WTC11 (cell line): Measurements from ENCODE around the gene SSH3.

Experiments used
- CREM ChIP-seq: sonication (generic); formaldehyde crosslinking; IDR thresholded peaks from 2 replicates; pipeline ENCODE4 v1.8.1; 2022; ENCODE audit warnings: mild to moderate bottlenecking, missing genetic modification reagents, moderate library complexity
- FOXK1 ChIP-seq: sonication (generic); formaldehyde crosslinking; IDR thresholded peaks from 2 replicates; pipeline ENCODE4 v1.8.0; 2022; ENCODE audit warnings: mild to moderate bottlenecking, moderate library complexity, missing genetic modification reagents
- NFATC4 ChIP-seq: fragments of 250-450 bp; sonication (Bioruptor Pico); IDR thresholded peaks from 2 replicates; pipeline ENCODE4 v1.9.0; 2021; ENCODE audit warnings: mild to moderate bottlenecking
- TEAD4 ChIP-seq: sonication (generic); formaldehyde crosslinking; IDR thresholded peaks from 2 replicates; pipeline ENCODE4 v1.8.0; 2022; ENCODE audit warnings: mild to moderate bottlenecking, missing genetic modification reagents
- TP53 ChIP-seq: sonication (generic); formaldehyde crosslinking; IDR thresholded peaks from 2 replicates; pipeline ENCODE4 v1.8.1; 2023; ENCODE audit warnings: mild to moderate bottlenecking, missing genetic modification reagents
- ZNF121 ChIP-seq: sonication (generic); formaldehyde crosslinking; IDR thresholded peaks from 2 replicates; pipeline ENCODE4 v1.8.0; 2023; ENCODE audit warnings: missing genetic modification reagents
- ZNF219 ChIP-seq: sonication (generic); formaldehyde crosslinking; IDR thresholded peaks from 2 replicates; pipeline ENCODE4 v1.8.0; 2023; ENCODE audit warnings: missing genetic modification reagents, mild to moderate bottlenecking, borderline replicate concordance
- TF ChIP-seq, protein P1 (sequence below): sonication (generic); formaldehyde crosslinking; IDR thresholded peaks from 2 replicates; pipeline ENCODE4 v1.8.0; 2022; ENCODE audit warnings: mild to moderate bottlenecking, missing genetic modification reagents
- TF ChIP-seq, protein P2 (sequence below): fragments of 250-450 bp; sonication (Bioruptor Pico); IDR thresholded peaks from 2 replicates; pipeline ENCODE4 v2.1.2; 2022; ENCODE audit warnings: mild to moderate bottlenecking, moderate library complexity
- TF ChIP-seq, protein P3 (sequence below): sonication (generic); formaldehyde crosslinking; IDR thresholded peaks from 2 replicates; pipeline ENCODE4 v1.8.1; 2022; ENCODE audit warnings: low read depth, missing genetic modification reagents, borderline replicate concordance
- TF ChIP-seq, protein P4 (sequence below): fragments of 200-600 bp; IDR thresholded peaks from 2 replicates; pipeline ENCODE4 v1.8.0; 2022; ENCODE audit warnings: antibody characterized with exemption
- TF ChIP-seq, protein P5 (sequence below): sonication (generic); formaldehyde crosslinking; IDR thresholded peaks from 2 replicates; pipeline ENCODE4 v1.8.0; 2023; ENCODE audit warnings: missing genetic modification reagents, mild to moderate bottlenecking, borderline replicate concordance
- TF ChIP-seq, protein P6 (sequence below): sonication (generic); formaldehyde crosslinking; IDR thresholded peaks from 2 replicates; pipeline ENCODE4 v1.8.1; 2023; ENCODE audit warnings: mild to moderate bottlenecking, missing genetic modification reagents, borderline replicate concordance

DNA sequence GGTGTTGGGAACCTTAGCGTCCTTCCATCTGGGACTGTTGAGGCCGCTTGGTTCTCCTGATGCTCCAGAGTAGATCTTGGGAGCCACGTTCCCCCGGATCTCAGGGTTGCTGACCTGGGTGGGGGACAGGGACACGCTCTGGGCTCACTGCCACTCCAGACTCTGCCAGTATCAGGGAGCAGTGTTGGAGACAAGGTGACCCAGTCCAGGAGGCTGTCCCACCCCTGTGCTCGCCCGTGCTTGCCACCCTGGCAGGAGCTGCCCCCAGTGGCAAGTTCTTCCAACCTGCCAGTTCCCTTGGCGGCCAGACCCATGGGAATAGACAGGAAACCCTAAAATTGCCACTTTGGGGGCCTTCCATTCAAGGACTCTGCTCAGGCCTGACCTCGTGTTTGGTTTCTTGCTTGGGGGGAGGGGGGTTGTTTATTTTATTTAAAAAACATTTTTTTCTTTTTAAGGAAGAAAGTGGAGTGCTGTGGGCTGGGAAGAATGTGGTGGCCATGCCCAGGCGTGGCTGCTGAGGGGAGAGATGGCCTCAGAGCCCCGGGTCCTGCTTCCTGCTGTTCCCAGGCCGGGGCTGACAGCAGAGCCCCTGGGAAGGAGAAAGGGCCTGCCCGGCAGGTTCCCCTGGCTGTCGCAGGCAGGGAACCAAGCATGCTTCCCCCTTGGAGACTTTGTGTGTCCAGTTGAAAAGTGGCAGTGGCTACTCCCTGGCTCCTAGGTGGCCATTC is 29.9 kb upstream of the SSH3 start:
- TF ChIP-seq, protein P1, sequence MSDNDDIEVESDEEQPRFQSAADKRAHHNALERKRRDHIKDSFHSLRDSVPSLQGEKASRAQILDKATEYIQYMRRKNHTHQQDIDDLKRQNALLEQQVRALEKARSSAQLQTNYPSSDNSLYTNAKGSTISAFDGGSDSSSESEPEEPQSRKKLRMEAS (CRISPR knock-in tag), result no peak
- TF ChIP-seq, protein P2, sequence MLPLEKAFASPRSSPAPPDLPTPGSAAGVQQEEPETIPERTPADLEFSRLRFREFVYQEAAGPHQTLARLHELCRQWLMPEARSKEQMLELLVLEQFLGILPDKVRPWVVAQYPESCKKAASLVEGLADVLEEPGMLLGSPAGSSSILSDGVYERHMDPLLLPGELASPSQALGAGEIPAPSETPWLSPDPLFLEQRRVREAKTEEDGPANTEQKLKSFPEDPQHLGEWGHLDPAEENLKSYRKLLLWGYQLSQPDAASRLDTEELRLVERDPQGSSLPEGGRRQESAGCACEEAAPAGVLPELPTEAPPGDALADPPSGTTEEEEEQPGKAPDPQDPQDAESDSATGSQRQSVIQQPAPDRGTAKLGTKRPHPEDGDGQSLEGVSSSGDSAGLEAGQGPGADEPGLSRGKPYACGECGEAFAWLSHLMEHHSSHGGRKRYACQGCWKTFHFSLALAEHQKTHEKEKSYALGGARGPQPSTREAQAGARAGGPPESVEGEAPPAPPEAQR (CRISPR knock-in tag), result no peak
- TF ChIP-seq ZNF121 (CRISPR knock-in tag) (no peak), ZNF219 (CRISPR knock-in tag) (no peak), TP53 (no peak), FOXK1 (CRISPR knock-in tag) (no peak), CREM (no peak), NFATC4 (CRISPR knock-in tag) (no peak), TEAD4 (CRISPR knock-in tag) (no peak)
- TF ChIP-seq, protein P3, sequence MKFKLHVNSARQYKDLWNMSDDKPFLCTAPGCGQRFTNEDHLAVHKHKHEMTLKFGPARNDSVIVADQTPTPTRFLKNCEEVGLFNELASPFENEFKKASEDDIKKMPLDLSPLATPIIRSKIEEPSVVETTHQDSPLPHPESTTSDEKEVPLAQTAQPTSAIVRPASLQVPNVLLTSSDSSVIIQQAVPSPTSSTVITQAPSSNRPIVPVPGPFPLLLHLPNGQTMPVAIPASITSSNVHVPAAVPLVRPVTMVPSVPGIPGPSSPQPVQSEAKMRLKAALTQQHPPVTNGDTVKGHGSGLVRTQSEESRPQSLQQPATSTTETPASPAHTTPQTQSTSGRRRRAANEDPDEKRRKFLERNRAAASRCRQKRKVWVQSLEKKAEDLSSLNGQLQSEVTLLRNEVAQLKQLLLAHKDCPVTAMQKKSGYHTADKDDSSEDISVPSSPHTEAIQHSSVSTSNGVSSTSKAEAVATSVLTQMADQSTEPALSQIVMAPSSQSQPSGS (CRISPR knock-in tag), result no peak
- TF ChIP-seq, protein P4, sequence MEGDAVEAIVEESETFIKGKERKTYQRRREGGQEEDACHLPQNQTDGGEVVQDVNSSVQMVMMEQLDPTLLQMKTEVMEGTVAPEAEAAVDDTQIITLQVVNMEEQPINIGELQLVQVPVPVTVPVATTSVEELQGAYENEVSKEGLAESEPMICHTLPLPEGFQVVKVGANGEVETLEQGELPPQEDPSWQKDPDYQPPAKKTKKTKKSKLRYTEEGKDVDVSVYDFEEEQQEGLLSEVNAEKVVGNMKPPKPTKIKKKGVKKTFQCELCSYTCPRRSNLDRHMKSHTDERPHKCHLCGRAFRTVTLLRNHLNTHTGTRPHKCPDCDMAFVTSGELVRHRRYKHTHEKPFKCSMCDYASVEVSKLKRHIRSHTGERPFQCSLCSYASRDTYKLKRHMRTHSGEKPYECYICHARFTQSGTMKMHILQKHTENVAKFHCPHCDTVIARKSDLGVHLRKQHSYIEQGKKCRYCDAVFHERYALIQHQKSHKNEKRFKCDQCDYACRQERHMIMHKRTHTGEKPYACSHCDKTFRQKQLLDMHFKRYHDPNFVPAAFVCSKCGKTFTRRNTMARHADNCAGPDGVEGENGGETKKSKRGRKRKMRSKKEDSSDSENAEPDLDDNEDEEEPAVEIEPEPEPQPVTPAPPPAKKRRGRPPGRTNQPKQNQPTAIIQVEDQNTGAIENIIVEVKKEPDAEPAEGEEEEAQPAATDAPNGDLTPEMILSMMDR, result no peak
- TF ChIP-seq, protein P5, sequence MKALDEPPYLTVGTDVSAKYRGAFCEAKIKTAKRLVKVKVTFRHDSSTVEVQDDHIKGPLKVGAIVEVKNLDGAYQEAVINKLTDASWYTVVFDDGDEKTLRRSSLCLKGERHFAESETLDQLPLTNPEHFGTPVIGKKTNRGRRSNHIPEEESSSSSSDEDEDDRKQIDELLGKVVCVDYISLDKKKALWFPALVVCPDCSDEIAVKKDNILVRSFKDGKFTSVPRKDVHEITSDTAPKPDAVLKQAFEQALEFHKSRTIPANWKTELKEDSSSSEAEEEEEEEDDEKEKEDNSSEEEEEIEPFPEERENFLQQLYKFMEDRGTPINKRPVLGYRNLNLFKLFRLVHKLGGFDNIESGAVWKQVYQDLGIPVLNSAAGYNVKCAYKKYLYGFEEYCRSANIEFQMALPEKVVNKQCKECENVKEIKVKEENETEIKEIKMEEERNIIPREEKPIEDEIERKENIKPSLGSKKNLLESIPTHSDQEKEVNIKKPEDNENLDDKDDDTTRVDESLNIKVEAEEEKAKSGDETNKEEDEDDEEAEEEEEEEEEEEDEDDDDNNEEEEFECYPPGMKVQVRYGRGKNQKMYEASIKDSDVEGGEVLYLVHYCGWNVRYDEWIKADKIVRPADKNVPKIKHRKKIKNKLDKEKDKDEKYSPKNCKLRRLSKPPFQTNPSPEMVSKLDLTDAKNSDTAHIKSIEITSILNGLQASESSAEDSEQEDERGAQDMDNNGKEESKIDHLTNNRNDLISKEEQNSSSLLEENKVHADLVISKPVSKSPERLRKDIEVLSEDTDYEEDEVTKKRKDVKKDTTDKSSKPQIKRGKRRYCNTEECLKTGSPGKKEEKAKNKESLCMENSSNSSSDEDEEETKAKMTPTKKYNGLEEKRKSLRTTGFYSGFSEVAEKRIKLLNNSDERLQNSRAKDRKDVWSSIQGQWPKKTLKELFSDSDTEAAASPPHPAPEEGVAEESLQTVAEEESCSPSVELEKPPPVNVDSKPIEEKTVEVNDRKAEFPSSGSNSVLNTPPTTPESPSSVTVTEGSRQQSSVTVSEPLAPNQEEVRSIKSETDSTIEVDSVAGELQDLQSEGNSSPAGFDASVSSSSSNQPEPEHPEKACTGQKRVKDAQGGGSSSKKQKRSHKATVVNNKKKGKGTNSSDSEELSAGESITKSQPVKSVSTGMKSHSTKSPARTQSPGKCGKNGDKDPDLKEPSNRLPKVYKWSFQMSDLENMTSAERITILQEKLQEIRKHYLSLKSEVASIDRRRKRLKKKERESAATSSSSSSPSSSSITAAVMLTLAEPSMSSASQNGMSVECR (CRISPR knock-in tag), result no peak
- TF ChIP-seq, protein P6, sequence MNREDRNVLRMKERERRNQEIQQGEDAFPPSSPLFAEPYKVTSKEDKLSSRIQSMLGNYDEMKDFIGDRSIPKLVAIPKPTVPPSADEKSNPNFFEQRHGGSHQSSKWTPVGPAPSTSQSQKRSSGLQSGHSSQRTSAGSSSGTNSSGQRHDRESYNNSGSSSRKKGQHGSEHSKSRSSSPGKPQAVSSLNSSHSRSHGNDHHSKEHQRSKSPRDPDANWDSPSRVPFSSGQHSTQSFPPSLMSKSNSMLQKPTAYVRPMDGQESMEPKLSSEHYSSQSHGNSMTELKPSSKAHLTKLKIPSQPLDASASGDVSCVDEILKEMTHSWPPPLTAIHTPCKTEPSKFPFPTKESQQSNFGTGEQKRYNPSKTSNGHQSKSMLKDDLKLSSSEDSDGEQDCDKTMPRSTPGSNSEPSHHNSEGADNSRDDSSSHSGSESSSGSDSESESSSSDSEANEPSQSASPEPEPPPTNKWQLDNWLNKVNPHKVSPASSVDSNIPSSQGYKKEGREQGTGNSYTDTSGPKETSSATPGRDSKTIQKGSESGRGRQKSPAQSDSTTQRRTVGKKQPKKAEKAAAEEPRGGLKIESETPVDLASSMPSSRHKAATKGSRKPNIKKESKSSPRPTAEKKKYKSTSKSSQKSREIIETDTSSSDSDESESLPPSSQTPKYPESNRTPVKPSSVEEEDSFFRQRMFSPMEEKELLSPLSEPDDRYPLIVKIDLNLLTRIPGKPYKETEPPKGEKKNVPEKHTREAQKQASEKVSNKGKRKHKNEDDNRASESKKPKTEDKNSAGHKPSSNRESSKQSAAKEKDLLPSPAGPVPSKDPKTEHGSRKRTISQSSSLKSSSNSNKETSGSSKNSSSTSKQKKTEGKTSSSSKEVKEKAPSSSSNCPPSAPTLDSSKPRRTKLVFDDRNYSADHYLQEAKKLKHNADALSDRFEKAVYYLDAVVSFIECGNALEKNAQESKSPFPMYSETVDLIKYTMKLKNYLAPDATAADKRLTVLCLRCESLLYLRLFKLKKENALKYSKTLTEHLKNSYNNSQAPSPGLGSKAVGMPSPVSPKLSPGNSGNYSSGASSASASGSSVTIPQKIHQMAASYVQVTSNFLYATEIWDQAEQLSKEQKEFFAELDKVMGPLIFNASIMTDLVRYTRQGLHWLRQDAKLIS (CRISPR knock-in tag), result no peak
